MM.1S (cell line): ENCODE results near the gene MPRIP.

Experiments
- CTCF ChIP-seq: fragments of 300-600 bp; sonication (generic); IDR thresholded peaks from 2 replicates; pipeline ENCODE4 v1.5.1; 2016; ENCODE audit warnings: antibody characterized with exemption, low read length, mixed read lengths
- EZH2phosphoT487 ChIP-seq: fragments of 300-600 bp; sonication (generic); IDR thresholded peaks from 2 replicates; pipeline ENCODE4 v1.6.1; 2018; ENCODE audit warnings: antibody characterized with exemption, low read length

DNA sequence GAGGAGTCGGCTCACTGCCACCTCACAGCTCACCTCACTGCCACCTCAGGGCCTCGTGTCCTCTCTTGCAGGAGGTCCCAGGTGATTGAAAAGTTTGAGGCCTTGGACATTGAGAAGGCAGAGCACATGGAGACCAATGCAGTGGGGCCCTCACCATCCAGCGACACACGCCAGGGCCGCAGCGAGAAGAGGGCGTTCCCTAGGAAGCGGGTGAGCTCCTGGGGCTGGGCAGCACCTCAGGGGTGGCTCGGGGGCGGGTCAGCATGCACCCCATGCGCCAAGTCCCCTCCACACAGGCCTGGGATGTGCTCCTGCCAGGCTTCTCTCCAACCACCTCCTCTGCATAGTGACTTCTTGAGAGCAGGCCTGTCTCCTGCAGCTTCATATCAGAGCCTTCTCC is 100.3 kb downstream of the MPRIP start:
- TF ChIP-seq CTCF, result no peak
- TF ChIP-seq EZH2phosphoT487, result no peak
